Neutrophil (primary cell): ENCODE measurements around the gene PDE1A.

Experiments
- H3K27ac ChIP-seq: fragments of 200-600 bp; sonication (generic); 2 replicates; pipeline ENCODE4 v1.5.1; 2016; ENCODE audit warnings: mild to moderate bottlenecking, moderate library complexity
- H3K27me3 ChIP-seq: fragments of 200-600 bp; sonication (generic); 2 replicates; pipeline ENCODE4 v1.6.0; 2016; ENCODE audit warnings: mild to moderate bottlenecking
- H3K36me3 ChIP-seq: fragments of 200-600 bp; sonication (generic); 2 replicates; pipeline ENCODE4 v1.5.1; 2017
- H3K4me1 ChIP-seq, 2 experiments: fragments of 200-600 bp in 1 of 2; sonication (generic) in 1 of 2; 1 replicate in 1 of 2; 2 replicates in 1 of 2; pipeline versions ENCODE4 v1.5.1 to v1.6.1; 2013 to 2016; ENCODE audit warnings: low read depth in 1 of 2, low read length in 1 of 2, mild to moderate bottlenecking in 1 of 2, moderate library complexity in 1 of 2; ENCODE audit not compliant: control insufficient read depth in 1 of 2, insufficient read depth in 1 of 2
- H3K4me3 ChIP-seq, 2 experiments: fragments of 200-600 bp in 1 of 2; sonication (generic) in 1 of 2; 1 replicate in 1 of 2; 2 replicates in 1 of 2; pipeline ENCODE4 v1.5.1; 2013 to 2016; ENCODE audit warnings: low read depth in 1 of 2, low read length in 1 of 2, mild to moderate bottlenecking in 1 of 2, moderate library complexity in 1 of 2
- H3K9me3 ChIP-seq: fragments of 200-600 bp; sonication (generic); 2 replicates; pipeline ENCODE4 v1.5.1; 2016
- TF ChIP-seq, protein P1 (sequence below): fragments of 200-600 bp; sonication (generic); IDR thresholded peaks from 2 replicates; pipeline ENCODE4 v1.5.1; 2016; ENCODE audit warnings: antibody characterized with exemption

PDE1A gene

DNA sequence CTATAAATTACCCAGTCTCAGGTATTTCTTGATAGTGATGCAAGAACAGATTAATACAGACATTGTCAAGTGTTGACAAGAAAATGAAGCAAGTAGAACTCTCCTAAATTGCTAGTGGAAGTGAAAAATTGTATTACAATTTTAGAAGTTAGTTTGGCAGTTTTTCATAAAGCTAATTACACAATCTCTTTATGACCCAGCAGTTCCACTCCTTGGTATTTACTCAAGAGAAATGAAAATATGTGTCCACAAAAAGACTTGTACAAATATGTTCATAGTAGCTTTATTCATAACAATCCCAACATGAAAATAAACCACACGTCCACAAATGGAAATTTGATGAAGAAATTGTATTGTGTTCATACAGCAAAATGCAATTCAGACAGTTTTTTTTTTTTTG lies 49.4 kb downstream of the PDE1A start:
- Histone ChIP-seq H3K27me3 (no peaks in the 10 kb centered on the region), H3K36me3 (no peaks in the 10 kb centered on the region), H3K27ac (no peak overlapping the region), H3K4me1 (no peaks in the 10 kb centered on the region), H3K9me3 (no peaks in the 10 kb centered on the region), H3K4me3 (no peak overlapping the region)
- TF ChIP-seq, protein P1, sequence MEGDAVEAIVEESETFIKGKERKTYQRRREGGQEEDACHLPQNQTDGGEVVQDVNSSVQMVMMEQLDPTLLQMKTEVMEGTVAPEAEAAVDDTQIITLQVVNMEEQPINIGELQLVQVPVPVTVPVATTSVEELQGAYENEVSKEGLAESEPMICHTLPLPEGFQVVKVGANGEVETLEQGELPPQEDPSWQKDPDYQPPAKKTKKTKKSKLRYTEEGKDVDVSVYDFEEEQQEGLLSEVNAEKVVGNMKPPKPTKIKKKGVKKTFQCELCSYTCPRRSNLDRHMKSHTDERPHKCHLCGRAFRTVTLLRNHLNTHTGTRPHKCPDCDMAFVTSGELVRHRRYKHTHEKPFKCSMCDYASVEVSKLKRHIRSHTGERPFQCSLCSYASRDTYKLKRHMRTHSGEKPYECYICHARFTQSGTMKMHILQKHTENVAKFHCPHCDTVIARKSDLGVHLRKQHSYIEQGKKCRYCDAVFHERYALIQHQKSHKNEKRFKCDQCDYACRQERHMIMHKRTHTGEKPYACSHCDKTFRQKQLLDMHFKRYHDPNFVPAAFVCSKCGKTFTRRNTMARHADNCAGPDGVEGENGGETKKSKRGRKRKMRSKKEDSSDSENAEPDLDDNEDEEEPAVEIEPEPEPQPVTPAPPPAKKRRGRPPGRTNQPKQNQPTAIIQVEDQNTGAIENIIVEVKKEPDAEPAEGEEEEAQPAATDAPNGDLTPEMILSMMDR = no peak

DNA sequence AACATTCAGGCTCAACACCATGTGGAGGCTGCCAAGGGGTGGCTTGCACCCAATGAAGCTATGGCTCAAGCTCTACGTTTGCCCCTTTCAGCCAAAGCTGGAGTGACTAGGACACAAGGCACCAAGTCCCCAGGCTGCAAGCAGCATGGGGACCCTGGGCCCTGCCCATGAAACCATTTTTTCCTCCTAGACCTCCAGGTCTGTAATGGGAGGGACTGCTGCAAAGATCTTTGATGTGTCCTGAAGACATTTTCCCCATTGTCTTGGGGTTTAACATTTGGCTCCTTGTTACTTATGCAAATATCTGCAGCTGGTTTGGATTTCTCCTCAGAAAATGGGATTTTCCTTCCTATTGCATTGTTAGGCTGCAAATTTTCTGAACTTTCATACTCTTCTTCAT lies 51.0 kb downstream of the PDE1A start:
- Histone ChIP-seq H3K4me3 (no peak overlapping the region), H3K4me1 (no peaks in the 10 kb centered on the region), H3K27me3 (no peaks in the 10 kb centered on the region), H3K36me3 (no peaks in the 10 kb centered on the region), H3K27ac (no peak overlapping the region), H3K9me3 (no peaks in the 10 kb centered on the region)
- TF ChIP-seq, protein P1 = no peak

DNA sequence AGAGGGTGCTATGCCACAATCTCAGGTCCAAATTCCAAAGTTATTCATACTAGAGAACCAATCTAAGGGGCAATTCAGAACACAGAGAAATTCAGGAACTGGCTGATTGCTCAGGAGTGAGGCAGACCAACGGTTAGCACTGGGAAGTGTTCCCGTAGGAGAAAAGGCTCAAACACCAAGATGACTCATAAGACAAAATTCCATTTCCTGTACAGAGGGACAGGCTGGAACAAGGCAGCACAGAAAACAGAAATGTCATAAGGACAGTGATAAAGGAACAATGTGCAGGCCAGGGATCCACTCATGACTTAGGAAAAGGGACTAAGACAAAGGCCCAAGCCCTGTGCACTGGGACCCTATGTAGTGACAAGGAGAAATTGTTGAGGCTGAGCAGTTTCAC lies 54.2 kb downstream of the PDE1A start:
- Histone ChIP-seq H3K9me3 (no peaks in the 10 kb centered on the region), H3K4me3 (no peak overlapping the region), H3K4me1 (no peaks in the 10 kb centered on the region), H3K36me3 (no peaks in the 10 kb centered on the region), H3K27ac (no peak overlapping the region), H3K27me3 (no peaks in the 10 kb centered on the region)
- TF ChIP-seq, protein P1 = no peak

DNA sequence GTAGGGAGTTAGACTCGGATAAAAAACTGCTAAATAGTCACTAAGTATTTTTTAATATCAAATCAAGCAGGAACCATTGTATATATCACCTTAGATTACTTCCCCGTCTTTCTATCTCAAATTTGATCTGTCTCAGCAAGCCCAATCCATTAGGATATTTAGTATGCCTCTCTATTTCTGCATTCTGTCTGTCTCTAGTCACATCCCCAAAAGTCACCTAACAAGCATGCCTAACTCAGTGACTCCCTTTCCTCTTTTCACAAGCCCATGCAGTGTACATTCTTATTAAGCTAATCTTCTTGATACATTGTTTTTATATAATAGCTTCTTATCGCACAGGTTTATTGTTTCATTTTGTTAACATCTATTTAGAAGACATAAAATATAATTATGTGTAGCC lies 57.8 kb downstream of the PDE1A start:
- no peaks in the 10 kb centered on the region for H3K36me3 ChIP-seq
- H3K4me3 ChIP-seq = no peak overlapping the region
- TF ChIP-seq, protein P1 = no peak
- H3K9me3 ChIP-seq = no peaks in the 10 kb centered on the region
- H3K4me1 ChIP-seq = no peaks in the 10 kb centered on the region
- H3K27ac ChIP-seq = no peak overlapping the region
- no peaks in the 10 kb centered on the region for H3K27me3 ChIP-seq

DNA sequence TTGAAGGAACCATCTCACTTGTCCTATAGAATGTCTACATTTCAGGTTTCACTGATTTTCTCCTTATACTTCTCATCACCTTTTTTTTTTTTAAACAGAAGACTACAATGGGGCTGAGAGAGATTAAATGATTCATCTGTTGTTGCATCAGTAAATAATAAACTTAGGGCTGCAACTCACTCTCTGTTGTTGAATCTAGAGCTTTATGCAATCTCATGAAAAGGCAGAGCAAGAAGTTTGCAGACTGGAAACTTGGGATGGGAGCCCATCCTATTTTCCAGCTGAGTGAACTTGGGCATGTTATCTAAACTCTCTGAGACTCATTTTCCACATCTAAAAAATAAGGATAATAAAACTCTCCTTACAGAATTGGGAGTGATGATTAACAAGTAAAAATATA lies 58.4 kb downstream of the PDE1A start:
- Histone ChIP-seq H3K4me3 (no peak overlapping the region), H3K9me3 (no peaks in the 10 kb centered on the region), H3K27ac (no peak overlapping the region), H3K27me3 (no peaks in the 10 kb centered on the region), H3K36me3 (no peaks in the 10 kb centered on the region), H3K4me1 (no peaks in the 10 kb centered on the region)
- TF ChIP-seq, protein P1 = no peak

DNA sequence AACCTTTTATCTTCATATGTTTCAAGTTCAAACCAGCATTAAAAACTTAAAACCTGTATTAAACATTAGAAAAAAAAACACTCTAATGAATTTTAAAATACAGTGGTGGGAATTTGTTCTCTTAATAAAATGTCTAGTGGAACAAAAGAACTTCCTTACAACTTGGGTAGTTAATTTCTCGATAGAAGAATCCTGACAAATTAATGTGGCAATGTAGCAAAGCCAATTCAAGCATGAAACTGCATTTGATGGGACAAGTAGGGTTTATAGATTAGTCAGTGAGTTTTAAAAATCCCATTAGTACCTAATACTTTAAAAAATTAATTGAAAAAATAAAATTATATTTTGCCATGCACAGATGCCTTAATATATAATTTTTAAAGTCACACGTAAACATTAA lies 59.4 kb downstream of the PDE1A start:
- Histone ChIP-seq H3K4me1 (no peaks in the 10 kb centered on the region), H3K4me3 (no peak overlapping the region), H3K36me3 (no peaks in the 10 kb centered on the region), H3K27ac (no peak overlapping the region), H3K27me3 (no peaks in the 10 kb centered on the region), H3K9me3 (no peaks in the 10 kb centered on the region)
- TF ChIP-seq, protein P1 = no peak
